Keratinocyte (primary cell): ENCODE data around the gene SH3RF1. TPM values are rescaled to one million over a fixed set of nuclear protein-coding genes. Genes with fewer than 3 reads are reported as not detected.

Experiments used
- DNase-seq: peaks from one replicate; pipeline ENCODE4 v3.0.0-alpha.2; 2011; ENCODE audit warnings: low read depth, missing footprints, low spot score
- FAIRE-seq: peaks from 2 replicates; lab custom pipeline; 2011; peaks lifted over from hg19 to GRCh38; lab: Jason Lieb, UNC
- H2AFZ ChIP-seq: 2 replicates; pipeline ENCODE4 v1.6.0; 2012; ENCODE audit warnings: low read length, control low read depth, inconsistent platforms; ENCODE audit not compliant: control insufficient read depth
- H3K27ac ChIP-seq: 2 replicates; pipeline ENCODE4 v1.5.1; 2011; ENCODE audit warnings: low read length; ENCODE audit not compliant: control insufficient read depth, insufficient read depth
- H3K27me3 ChIP-seq: 3 replicates; pipeline ENCODE4 v1.6.0; 2011; ENCODE audit warnings: low read length; ENCODE audit not compliant: control insufficient read depth, insufficient read depth; ENCODE audit errors: extremely low read depth
- H3K36me3 ChIP-seq, 2 experiments: 2 replicates in 1 of 2; 3 replicates in 1 of 2; pipeline ENCODE4 v1.5.1; 2011; ENCODE audit warnings: low read length in 2 of 2, mild to moderate bottlenecking in 1 of 2; ENCODE audit not compliant: control insufficient read depth in 2 of 2, insufficient read depth in 2 of 2; ENCODE audit errors: extremely low read depth in 1 of 2
- H3K4me1 ChIP-seq: 3 replicates; pipeline ENCODE4 v1.5.1; 2011; ENCODE audit warnings: low read length; ENCODE audit not compliant: control insufficient read depth, insufficient read depth; ENCODE audit errors: extremely low read depth
- H3K4me2 ChIP-seq: 3 replicates; pipeline ENCODE4 v1.6.0; 2011; ENCODE audit warnings: low read depth, low read length; ENCODE audit not compliant: control insufficient read depth, insufficient read depth; ENCODE audit errors: extremely low read depth
- H3K4me3 ChIP-seq, 3 experiments: fragments of 200-600 bp in 1 of 3; sonication (generic) in 1 of 3; 2 replicates in 2 of 3; 3 replicates in 1 of 3; pipeline ENCODE4 v1.5.1; 2011 to 2016; ENCODE audit warnings: low read length in 3 of 3, mild to moderate bottlenecking in 3 of 3, control low read depth in 2 of 3, inconsistent platforms in 1 of 3, low read depth in 1 of 3, mixed read lengths in 1 of 3, mixed run types in 1 of 3, moderate library complexity in 1 of 3; ENCODE audit not compliant: control insufficient read depth in 2 of 3, insufficient read depth in 2 of 3; ENCODE audit errors: extremely low read depth in 1 of 3
- H3K79me2 ChIP-seq: 2 replicates; pipeline ENCODE4 v1.6.0; 2012; ENCODE audit warnings: low read length; ENCODE audit not compliant: control insufficient read depth, insufficient read depth
- H3K9ac ChIP-seq: 3 replicates; pipeline ENCODE4 v1.6.0; 2011; ENCODE audit warnings: low read length; ENCODE audit not compliant: control insufficient read depth, insufficient read depth; ENCODE audit errors: extremely low read depth
- H3K9me1 ChIP-seq: 3 replicates; pipeline ENCODE4 v1.6.0; 2011; ENCODE audit warnings: low read length; ENCODE audit not compliant: control insufficient read depth, insufficient read depth; ENCODE audit errors: extremely low read depth
- H3K9me3 ChIP-seq: 2 replicates; pipeline ENCODE4 v1.5.1; 2012; ENCODE audit warnings: low read depth, low read length; ENCODE audit not compliant: control insufficient read depth
- H4K20me1 ChIP-seq: 3 replicates; pipeline ENCODE4 v1.6.0; 2011; ENCODE audit warnings: low read length; ENCODE audit not compliant: control insufficient read depth, insufficient read depth; ENCODE audit errors: extremely low read depth
- CTCF ChIP-seq, 3 experiments: IDR thresholded peaks in 1 of 3; conservative IDR thresholded peaks in 1 of 3; optimal IDR thresholded peaks in 1 of 3; 2 replicates in 2 of 3; 3 replicates in 1 of 3; pipeline versions ENCODE3 to v1.5.1; 2011; ENCODE audit warnings: low read length in 3 of 3, mild to moderate bottlenecking in 3 of 3, moderate library complexity in 2 of 3, control low read depth in 1 of 3, inconsistent platforms in 1 of 3; ENCODE audit not compliant: insufficient read depth in 2 of 3; ENCODE audit errors: extremely low read depth in 1 of 3
- EZH2 ChIP-seq: IDR thresholded peaks from one replicate; pipeline ENCODE4 v1.6.1; 2012; ENCODE audit warnings: inconsistent platforms, mild to moderate bottlenecking, low read length, moderate library complexity
- dilution Hi-C: fragments of 300-500 bp; cut with MboI; formaldehyde crosslinking; loops from one replicate; pipeline ENCODE4 v1.7.0; 2020; ENCODE audit warnings: low sequenced_read_pairs; ENCODE audit not compliant: extremely low pct_ligation_motif_present
- polyA plus RNA-seq, 5 experiments: library from polyadenylated mRNA; depleted of rRNA in 3 of 5; stranded (reverse) in 3 of 5; stranded (forward) in 1 of 5; unstranded in 1 of 5; fragments of >200 nt; gene quantifications; 1 replicate in 1 of 5; 2 replicates in 3 of 5; 3 replicates in 1 of 5; pipeline versions ENCODE4 v1.2.1 to v1.2.3, GENCODE V29; 2011 to 2012; ENCODE audit warnings: missing spikeins in 2 of 5, low read depth in 1 of 5, low replicate concordance in 1 of 5

The SH3RF1 gene
- polyA plus RNA-seq, 1 donor (not counting 4 experiments of a cell fraction or from before 2014, with no cell fraction given): 9.5 TPM

- no peak overlapping the region for H3K4me3 ChIP-seq
- peaks cover 21% of the 10 kb centered on the region for H3K4me1 ChIP-seq
- H3K9me1 ChIP-seq: no peaks in the 10 kb centered on the region
- no peak overlapping the region for H3K9ac ChIP-seq
- H4K20me1 ChIP-seq: no peaks in the 10 kb centered on the region
- dilution Hi-C loops: no loop called here
- TF ChIP-seq CTCF (optimal IDR thresholded peaks at IDR 0.05 in 1 of 3, IDR thresholded peaks at IDR 0.05 in 1 of 3, conservative IDR thresholded peaks at IDR 0.05 in 1 of 3; ENCODE audit: extremely low read depth in 1 of 3, insufficient read depth in 2 of 3, low read length in 3 of 3) (no peak), EZH2 (no peak)
- H2AFZ ChIP-seq: no peak overlapping the region
- FAIRE-seq (peak; percentile 69), DNase-seq (no peak)
- peaks cover 9% of the 10 kb centered on the region for H3K79me2 ChIP-seq
- no peaks in the 10 kb centered on the region for H3K27me3 ChIP-seq
- no peaks in the 10 kb centered on the region for H3K9me3 ChIP-seq
- no peak overlapping the region for H3K27ac ChIP-seq
- peaks cover 12 to 14% of the 10 kb centered on the region in 2 experiments for H3K36me3 ChIP-seq
- no peak overlapping the region for H3K4me2 ChIP-seq
Observed at GRCh38 chr4:169110633-169111032, 160.1 kb downstream of the SH3RF1 start.

- no peak for FAIRE-seq
- dilution Hi-C loops: no loop called here
- no peak overlapping the region for H3K27ac ChIP-seq
- H3K36me3 ChIP-seq: peaks cover 12 to 16% of the 10 kb centered on the region in 2 experiments
- H3K27me3 ChIP-seq: no peaks in the 10 kb centered on the region
- peaks cover 17% of the 10 kb centered on the region for H3K4me1 ChIP-seq
- no peak overlapping the region for H3K9ac ChIP-seq
- H3K79me2 ChIP-seq: peaks cover 6% of the 10 kb centered on the region
- TF ChIP-seq CTCF (optimal IDR thresholded peaks at IDR 0.05 in 1 of 3, IDR thresholded peaks at IDR 0.05 in 1 of 3, conservative IDR thresholded peaks at IDR 0.05 in 1 of 3; ENCODE audit: extremely low read depth in 1 of 3, insufficient read depth in 2 of 3, low read length in 3 of 3): no peak
- TF ChIP-seq EZH2: no peak
- H4K20me1 ChIP-seq: no peaks in the 10 kb centered on the region
- H3K9me1 ChIP-seq: no peaks in the 10 kb centered on the region
- no peak overlapping the region for H3K4me2 ChIP-seq
- no peak for DNase-seq
- H2AFZ ChIP-seq: no peak overlapping the region
- no peaks in the 10 kb centered on the region for H3K9me3 ChIP-seq
- no peak overlapping the region for H3K4me3 ChIP-seq
Observed at GRCh38 chr4:169109035-169109675, 161.6 kb downstream of the SH3RF1 start.
